NCI-H2107 treated with DMSO at 0.1 percent for 48 hours (cell line): ENCODE results near the gene SLC22A23.

Experiments
- DNase-seq: peaks from one replicate; lab custom pipeline; 2025; ENCODE audit not compliant: unreplicated experiment; lab: John Stamatoyannopoulos, UW

The SLC22A23 gene

GRCh38 chr6:3406891-3407809 lies 49.7 kb downstream of the SLC22A23 start:
- no peak for DNase-seq

GRCh38 chr6:3406362-3406821 lies 50.5 kb downstream of the SLC22A23 start:
- DNase-seq = no peak

- DNase-seq = no peak
These were observed 51.2 kb downstream of the SLC22A23 start for GRCh38 chr6:3405679-3406078.

GRCh38 chr6:3405182-3405518 lies 51.7 kb downstream of the SLC22A23 start:
- DNase-seq = no peak

GRCh38 chr6:3403238-3404173 lies 53.3 kb downstream of the SLC22A23 start:
- no peak for DNase-seq

- no peak for DNase-seq
These were observed 54.3 kb downstream of the SLC22A23 start for GRCh38 chr6:3402310-3403237.

- DNase-seq = no peak
These were observed 56.7 kb downstream of the SLC22A23 start for GRCh38 chr6:3400162-3400561.

- DNase-seq = no peak
These were observed 57.8 kb downstream of the SLC22A23 start for GRCh38 chr6:3398755-3399696.

- DNase-seq = no peak
These were observed 58.7 kb downstream of the SLC22A23 start for GRCh38 chr6:3398165-3398562.

GRCh38 chr6:3397229-3398164 lies 59.4 kb downstream of the SLC22A23 start:
- DNase-seq = no peak

- DNase-seq = no peak
These were observed 60.2 kb downstream of the SLC22A23 start for GRCh38 chr6:3396503-3397180.

GRCh38 chr6:3394671-3395070 lies 62.2 kb downstream of the SLC22A23 start:
- DNase-seq = no peak

GRCh38 chr6:3393836-3394202 lies 63.0 kb downstream of the SLC22A23 start:
- DNase-seq = no peak

GRCh38 chr6:3392930-3393835 lies 63.7 kb downstream of the SLC22A23 start:
- DNase-seq = no peak

GRCh38 chr6:3391902-3392458 lies 64.9 kb downstream of the SLC22A23 start:
- no peak for DNase-seq

- DNase-seq = no peak
These were observed 66.2 kb downstream of the SLC22A23 start for GRCh38 chr6:3390698-3391097.
